Measurements from ENCODE around the gene MAGI3.

GRCh38 chr1:113369699-113370098, 20.6 kb upstream of the MAGI3 start:
- no peak for TF ChIP-seq CTCF (conservative IDR thresholded peaks at IDR 0.05; ENCODE audit: low read depth, low read length)
- no peak for TF ChIP-seq EZH2phosphoT487 (IDR thresholded peaks at IDR 0.05; ENCODE audit: borderline replicate concordance, low read length)

Measured in PC-3 (cell line).